Activated CD8-positive, alpha-beta memory T cell treated with anti-CD3 and anti-CD28 coated beads, Interleukin-2, amount 50 U/mL, for 24 hours (primary cell): Measurements from ENCODE around the gene ROS1.
A peak's percentile ranks its signal among the peaks of the same experiment; 100 is the strongest.
"Not testable (repeated sequence)": the region's sequence is repeated elsewhere in the genome, so short reads cannot be mapped to it uniquely, and the experiment has no call there.

Source experiments
- DNase-seq: peaks from one replicate; pipeline ENCODE4 v3.0.0-alpha.2; 2020; ENCODE audit errors: extremely low read depth

ROS1 gene

GRCh38 chr6:117425431-117426153, at the start of gene ROS1:
Gene ROS1 (minus strand): TSS chr6:117425942. CDS start chr6:117425656, 286 bp downstream.
- DNase-seq, result no peak

- DNase-seq, result no peak
These were observed 47.7 kb upstream of the ROS1 start for GRCh38 chr6:117473401-117473800.

- DNase-seq, result no peak
These were observed 46.9 kb upstream of the ROS1 start for GRCh38 chr6:117472667-117473066.

GRCh38 chr6:117469791-117470190, 44.0 kb upstream of the ROS1 start:
- no peak for DNase-seq

GRCh38 chr6:117469356-117469755, 43.6 kb upstream of the ROS1 start:
- DNase-seq, result no peak

GRCh38 chr6:117468527-117468926, 42.8 kb upstream of the ROS1 start:
- not testable (repeated sequence) for DNase-seq

- no peak for DNase-seq
These were observed 42.1 kb upstream of the ROS1 start for GRCh38 chr6:117467876-117468275.

- no peak for DNase-seq
These were observed 39.9 kb upstream of the ROS1 start for GRCh38 chr6:117465691-117466090.

GRCh38 chr6:117464700-117465099, 39.0 kb upstream of the ROS1 start:
- DNase-seq, result no peak

GRCh38 chr6:117463762-117464665, 38.3 kb upstream of the ROS1 start:
- no peak for DNase-seq

- DNase-seq, result no peak
These were observed 33.6 kb upstream of the ROS1 start for GRCh38 chr6:117459204-117459944.

GRCh38 chr6:117456998-117457397, 31.3 kb upstream of the ROS1 start:
- DNase-seq, result no peak

GRCh38 chr6:117456250-117456649, 30.5 kb upstream of the ROS1 start:
- DNase-seq, result no peak

- DNase-seq, result no peak
These were observed 25.9 kb upstream of the ROS1 start for GRCh38 chr6:117451671-117452070.

GRCh38 chr6:117449549-117450439, 24.1 kb upstream of the ROS1 start:
- peak; percentile 23 for DNase-seq

GRCh38 chr6:117448732-117449485, 23.2 kb upstream of the ROS1 start:
- no peak for DNase-seq

- no peak for DNase-seq
These were observed 22.3 kb upstream of the ROS1 start for GRCh38 chr6:117448011-117448410.

- no peak for DNase-seq
These were observed 21.1 kb upstream of the ROS1 start for GRCh38 chr6:117446861-117447260.

- DNase-seq, result no peak
These were observed 18.9 kb upstream of the ROS1 start for GRCh38 chr6:117444600-117444999.

GRCh38 chr6:117442313-117442712, 16.6 kb upstream of the ROS1 start:
- not testable (repeated sequence) for DNase-seq
